Measurements from ENCODE around the gene NMRK1. TPM values are rescaled to one million over a fixed set of nuclear protein-coding genes. Genes with fewer than 3 reads are reported as not detected.

Gene NMRK1
- total and polyA plus RNA-seq, 2 of the 13 experiments (the other 11 are each of a cell fraction or from before 2014, with no cell fraction given) = 9.1 to 12.9 TPM

DNA sequence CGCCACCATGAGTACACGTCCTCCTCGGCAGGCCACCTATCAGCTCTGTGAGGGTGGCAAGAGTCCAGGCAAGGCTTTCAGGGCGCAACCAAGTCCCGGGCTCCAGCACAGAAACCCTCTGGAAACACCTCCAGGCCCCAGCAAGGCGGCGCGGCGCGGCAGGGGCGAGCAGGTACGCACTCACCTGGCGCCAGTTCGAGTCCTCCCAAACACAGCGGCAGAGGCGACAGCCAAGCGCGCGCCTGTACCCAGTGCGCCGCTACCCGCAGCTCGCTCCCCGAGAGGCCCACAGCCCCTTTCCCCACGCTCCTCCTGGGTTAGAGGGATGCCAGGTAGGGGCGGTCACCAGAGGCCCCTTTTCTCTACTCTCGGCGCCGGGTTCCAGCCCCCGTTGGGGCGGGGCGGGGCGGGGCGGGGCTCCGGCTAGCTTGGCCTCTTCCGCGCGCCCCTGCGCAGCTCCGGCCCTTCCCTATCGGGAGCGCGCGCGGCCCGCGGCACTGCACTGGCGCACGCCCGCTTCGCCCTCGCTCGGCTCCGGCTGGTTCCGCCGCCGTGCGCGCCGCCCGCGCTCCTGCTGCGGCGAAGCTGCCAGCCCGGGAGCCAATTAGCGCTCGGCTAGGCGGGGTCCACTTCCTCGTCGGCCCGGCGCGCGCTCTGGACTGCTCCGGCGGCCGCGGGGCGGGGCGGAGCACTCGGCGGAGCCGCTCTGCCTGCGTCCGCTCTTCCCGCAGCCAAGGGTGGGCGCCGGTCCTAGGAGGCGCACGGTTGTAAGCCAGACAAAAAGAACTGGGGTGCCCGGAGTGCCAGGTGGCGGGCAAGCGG, at the start of gene NMRK1, which contains the start of gene OSTF1 (continued):
- TF ChIP-seq, protein P1, sequence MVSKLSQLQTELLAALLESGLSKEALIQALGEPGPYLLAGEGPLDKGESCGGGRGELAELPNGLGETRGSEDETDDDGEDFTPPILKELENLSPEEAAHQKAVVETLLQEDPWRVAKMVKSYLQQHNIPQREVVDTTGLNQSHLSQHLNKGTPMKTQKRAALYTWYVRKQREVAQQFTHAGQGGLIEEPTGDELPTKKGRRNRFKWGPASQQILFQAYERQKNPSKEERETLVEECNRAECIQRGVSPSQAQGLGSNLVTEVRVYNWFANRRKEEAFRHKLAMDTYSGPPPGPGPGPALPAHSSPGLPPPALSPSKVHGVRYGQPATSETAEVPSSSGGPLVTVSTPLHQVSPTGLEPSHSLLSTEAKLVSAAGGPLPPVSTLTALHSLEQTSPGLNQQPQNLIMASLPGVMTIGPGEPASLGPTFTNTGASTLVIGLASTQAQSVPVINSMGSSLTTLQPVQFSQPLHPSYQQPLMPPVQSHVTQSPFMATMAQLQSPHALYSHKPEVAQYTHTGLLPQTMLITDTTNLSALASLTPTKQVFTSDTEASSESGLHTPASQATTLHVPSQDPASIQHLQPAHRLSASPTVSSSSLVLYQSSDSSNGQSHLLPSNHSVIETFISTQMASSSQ (IDR thresholded peaks at IDR 0.05; ENCODE audit: low read depth) = no peak
- TF ChIP-seq, protein P1 (CRISPR knock-in tag; IDR thresholded peaks at IDR 0.05; ENCODE audit: borderline replicate concordance) = no peak
- TF ChIP-seq GATAD1 (CRISPR knock-in tag; IDR thresholded peaks at IDR 0.05) = no peak
- TF ChIP-seq ZNF446 (CRISPR knock-in tag; IDR thresholded peaks at IDR 0.05) = no peak
- no peak for TF ChIP-seq STAT5B (CRISPR knock-in tag; IDR thresholded peaks at IDR 0.05)
- TF ChIP-seq PHF8 (CRISPR knock-in tag; IDR thresholded peaks at IDR 0.05) = peak; percentile 72
- TF ChIP-seq, protein P2, sequence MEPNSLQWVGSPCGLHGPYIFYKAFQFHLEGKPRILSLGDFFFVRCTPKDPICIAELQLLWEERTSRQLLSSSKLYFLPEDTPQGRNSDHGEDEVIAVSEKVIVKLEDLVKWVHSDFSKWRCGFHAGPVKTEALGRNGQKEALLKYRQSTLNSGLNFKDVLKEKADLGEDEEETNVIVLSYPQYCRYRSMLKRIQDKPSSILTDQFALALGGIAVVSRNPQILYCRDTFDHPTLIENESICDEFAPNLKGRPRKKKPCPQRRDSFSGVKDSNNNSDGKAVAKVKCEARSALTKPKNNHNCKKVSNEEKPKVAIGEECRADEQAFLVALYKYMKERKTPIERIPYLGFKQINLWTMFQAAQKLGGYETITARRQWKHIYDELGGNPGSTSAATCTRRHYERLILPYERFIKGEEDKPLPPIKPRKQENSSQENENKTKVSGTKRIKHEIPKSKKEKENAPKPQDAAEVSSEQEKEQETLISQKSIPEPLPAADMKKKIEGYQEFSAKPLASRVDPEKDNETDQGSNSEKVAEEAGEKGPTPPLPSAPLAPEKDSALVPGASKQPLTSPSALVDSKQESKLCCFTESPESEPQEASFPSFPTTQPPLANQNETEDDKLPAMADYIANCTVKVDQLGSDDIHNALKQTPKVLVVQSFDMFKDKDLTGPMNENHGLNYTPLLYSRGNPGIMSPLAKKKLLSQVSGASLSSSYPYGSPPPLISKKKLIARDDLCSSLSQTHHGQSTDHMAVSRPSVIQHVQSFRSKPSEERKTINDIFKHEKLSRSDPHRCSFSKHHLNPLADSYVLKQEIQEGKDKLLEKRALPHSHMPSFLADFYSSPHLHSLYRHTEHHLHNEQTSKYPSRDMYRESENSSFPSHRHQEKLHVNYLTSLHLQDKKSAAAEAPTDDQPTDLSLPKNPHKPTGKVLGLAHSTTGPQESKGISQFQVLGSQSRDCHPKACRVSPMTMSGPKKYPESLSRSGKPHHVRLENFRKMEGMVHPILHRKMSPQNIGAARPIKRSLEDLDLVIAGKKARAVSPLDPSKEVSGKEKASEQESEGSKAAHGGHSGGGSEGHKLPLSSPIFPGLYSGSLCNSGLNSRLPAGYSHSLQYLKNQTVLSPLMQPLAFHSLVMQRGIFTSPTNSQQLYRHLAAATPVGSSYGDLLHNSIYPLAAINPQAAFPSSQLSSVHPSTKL (CRISPR knock-in tag; IDR thresholded peaks at IDR 0.05) = no peak
- TF ChIP-seq, protein P3, sequence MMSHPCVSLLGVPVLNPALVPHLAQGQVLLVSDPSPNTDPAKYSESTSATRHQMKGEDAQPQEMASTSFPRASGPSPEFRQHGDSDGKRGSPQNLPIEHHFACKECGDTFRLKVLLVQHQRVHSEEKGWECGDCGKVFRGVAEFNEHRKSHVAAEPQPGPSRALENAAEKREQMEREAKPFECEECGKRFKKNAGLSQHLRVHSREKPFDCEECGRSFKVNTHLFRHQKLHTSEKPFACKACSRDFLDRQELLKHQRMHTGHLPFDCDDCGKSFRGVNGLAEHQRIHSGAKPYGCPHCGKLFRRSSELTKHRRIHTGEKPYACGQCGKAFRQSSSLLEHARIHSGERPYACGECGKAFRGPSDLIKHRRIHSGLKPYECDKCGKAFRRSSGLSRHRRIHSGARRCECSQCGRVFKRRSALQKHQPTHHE (CRISPR knock-in tag; IDR thresholded peaks at IDR 0.05; ENCODE audit: borderline replicate concordance) = no peak
- no peak for TF ChIP-seq ZNF30 (CRISPR knock-in tag; IDR thresholded peaks at IDR 0.05)
- no peak for TF ChIP-seq ATF1 (CRISPR knock-in tag; IDR thresholded peaks at IDR 0.05)
- no peak for TF ChIP-seq ZNF619 (CRISPR knock-in tag; IDR thresholded peaks at IDR 0.05)
- no peak for TF ChIP-seq MXD4 (CRISPR knock-in tag; IDR thresholded peaks at IDR 0.05)
- no peak for TF ChIP-seq SNRNP70 (IDR thresholded peaks at IDR 0.05; ENCODE audit: low read depth, low read length)
- TF ChIP-seq SATB2 (CRISPR knock-in tag; IDR thresholded peaks at IDR 0.05) = no peak
- TF ChIP-seq KLF15 (CRISPR knock-in tag; IDR thresholded peaks at IDR 0.05; ENCODE audit: borderline replicate concordance) = no peak
- TF ChIP-seq CBX2 (IDR thresholded peaks at IDR 0.05; ENCODE audit: low read depth, low read length) = no peak
- TF ChIP-seq CBX2 (CRISPR knock-in tag; IDR thresholded peaks at IDR 0.05; ENCODE audit: low read depth) = 0 out of 2 replicates have a peak, but pooled peaks have one; percentile 38
- TF ChIP-seq GLI4 (CRISPR knock-in tag; IDR thresholded peaks at IDR 0.05; ENCODE audit: borderline replicate concordance) = no peak
- TF ChIP-seq NR1H2 (CRISPR knock-in tag; IDR thresholded peaks at IDR 0.05; ENCODE audit: borderline replicate concordance, low read depth) = no peak
- peak; percentile 42; the same call in 1 of the 2 replicates for TF ChIP-seq POLR2AphosphoS5 (IDR thresholded peaks at IDR 0.05; ENCODE audit: low read depth, low read length)
- no peak for TF ChIP-seq CREM (IDR thresholded peaks at IDR 0.05)
- no peak for TF ChIP-seq CREM (CRISPR knock-in tag; IDR thresholded peaks at IDR 0.05)
- TF ChIP-seq ZNF253 (CRISPR knock-in tag; IDR thresholded peaks at IDR 0.05; ENCODE audit: borderline replicate concordance) = no peak

All from HepG2 (cell line).